NCI-H2196 (cell line): Measurements from ENCODE around the gene TK1.

Experiments
- DNase-seq: peaks from one replicate; lab custom pipeline; 2025; ENCODE audit not compliant: unreplicated experiment; lab: John Stamatoyannopoulos, UW

The TK1 gene

GRCh38 chr17:78223061-78223460 is 36.2 kb upstream of the TK1 start:
- DNase-seq: no peak

- no peak for DNase-seq
These were observed 32.7 kb upstream of the TK1 start for GRCh38 chr17:78219396-78220150.

GRCh38 chr17:78214706-78215061 is 27.8 kb upstream of the TK1 start:
- DNase-seq: no peak

GRCh38 chr17:78214016-78214705 is 27.3 kb upstream of the TK1 start, which contains the start of gene BIRC5:
BIRC5 (plus strand) TSS chr17:78214253; CDS start chr17:78214317, 64 bp downstream.
- DNase-seq: peak; percentile 98

- DNase-seq: peak; percentile 25
These were observed 24.2 kb upstream of the TK1 start for GRCh38 chr17:78211032-78211431.

- no peak for DNase-seq
These were observed 23.3 kb upstream of the TK1 start for GRCh38 chr17:78210111-78210510.

- DNase-seq: no peak
These were observed 21.6 kb upstream of the TK1 start for GRCh38 chr17:78208486-78208885.

GRCh38 chr17:78206298-78206697 is 19.4 kb upstream of the TK1 start:
- DNase-seq: no peak

GRCh38 chr17:78205124-78205775 is 18.4 kb upstream of the TK1 start:
- no peak for DNase-seq

- DNase-seq: no peak
These were observed 17.7 kb upstream of the TK1 start for GRCh38 chr17:78204387-78205123.

- DNase-seq: no peak
These were observed 15.8 kb upstream of the TK1 start for GRCh38 chr17:78202666-78203065.

GRCh38 chr17:78200451-78200850 is 13.6 kb upstream of the TK1 start:
- no peak for DNase-seq

GRCh38 chr17:78197147-78197832 is 10.4 kb upstream of the TK1 start:
- no peak for DNase-seq

GRCh38 chr17:78196716-78197115 is 9.9 kb upstream of the TK1 start:
- DNase-seq: no peak

GRCh38 chr17:78185981-78186691 is 716 bp downstream of the TK1 start:
- DNase-seq: peak; percentile 64

GRCh38 chr17:78184868-78185267 is 2.0 kb downstream of the TK1 start:
- no peak for DNase-seq

- no peak for DNase-seq
These were observed 2.5 kb downstream of the TK1 start for GRCh38 chr17:78184351-78184750.

- DNase-seq: no peak
These were observed 2.9 kb downstream of the TK1 start for GRCh38 chr17:78183916-78184315.

- no peak for DNase-seq
These were observed 4.3 kb downstream of the TK1 start for GRCh38 chr17:78182504-78182903.

GRCh38 chr17:78180508-78180907 is 6.3 kb downstream of the TK1 start:
- DNase-seq: no peak
